DMS53 treated with DMSO at 0.1 percent for 48 hours (cell line): ENCODE measurements around the gene TUBE1.

Experiments used
- DNase-seq: peaks from one replicate; lab custom pipeline; 2025; ENCODE audit not compliant: unreplicated experiment; lab: John Stamatoyannopoulos, UW

The TUBE1 gene

GRCh38 chr6:112037783-112038216 lies 49.5 kb downstream of the TUBE1 start:
- DNase-seq, result no peak

GRCh38 chr6:112036088-112036637 lies 51.1 kb downstream of the TUBE1 start:
- DNase-seq, result no peak

- no peak for DNase-seq
Measured at GRCh38 chr6:112034616-112034995, 52.7 kb downstream of the TUBE1 start.

GRCh38 chr6:112033791-112034615 lies 53.3 kb downstream of the TUBE1 start:
- DNase-seq, result no peak

- DNase-seq, result no peak
Measured at GRCh38 chr6:112032728-112033127, 54.6 kb downstream of the TUBE1 start.

GRCh38 chr6:112031960-112032359 lies 55.3 kb downstream of the TUBE1 start:
- no peak for DNase-seq

GRCh38 chr6:112030961-112031660 lies 56.2 kb downstream of the TUBE1 start:
- no peak for DNase-seq

- no peak for DNase-seq
Measured at GRCh38 chr6:112030206-112030960, 56.9 kb downstream of the TUBE1 start.

- DNase-seq, result peak; percentile 45
Measured at GRCh38 chr6:112029045-112029822, 58.0 kb downstream of the TUBE1 start.

GRCh38 chr6:112027942-112028674 lies 59.2 kb downstream of the TUBE1 start:
- no peak for DNase-seq

- no peak for DNase-seq
Measured at GRCh38 chr6:112026933-112027332, 60.3 kb downstream of the TUBE1 start.

- DNase-seq, result no peak
Measured at GRCh38 chr6:112024464-112024863, 62.8 kb downstream of the TUBE1 start.

GRCh38 chr6:112022749-112023148 lies 64.5 kb downstream of the TUBE1 start:
- DNase-seq, result no peak

- DNase-seq, result no peak
Measured at GRCh38 chr6:112021691-112022310, 65.5 kb downstream of the TUBE1 start.
